NCI-H2196 treated with DMSO at 0.1 percent for 48 hours (cell line): ENCODE results near the gene TOM1.

Experiments used
- DNase-seq: peaks from one replicate; lab custom pipeline; 2025; ENCODE audit not compliant: unreplicated experiment; lab: John Stamatoyannopoulos, UW

TOM1 gene

DNA sequence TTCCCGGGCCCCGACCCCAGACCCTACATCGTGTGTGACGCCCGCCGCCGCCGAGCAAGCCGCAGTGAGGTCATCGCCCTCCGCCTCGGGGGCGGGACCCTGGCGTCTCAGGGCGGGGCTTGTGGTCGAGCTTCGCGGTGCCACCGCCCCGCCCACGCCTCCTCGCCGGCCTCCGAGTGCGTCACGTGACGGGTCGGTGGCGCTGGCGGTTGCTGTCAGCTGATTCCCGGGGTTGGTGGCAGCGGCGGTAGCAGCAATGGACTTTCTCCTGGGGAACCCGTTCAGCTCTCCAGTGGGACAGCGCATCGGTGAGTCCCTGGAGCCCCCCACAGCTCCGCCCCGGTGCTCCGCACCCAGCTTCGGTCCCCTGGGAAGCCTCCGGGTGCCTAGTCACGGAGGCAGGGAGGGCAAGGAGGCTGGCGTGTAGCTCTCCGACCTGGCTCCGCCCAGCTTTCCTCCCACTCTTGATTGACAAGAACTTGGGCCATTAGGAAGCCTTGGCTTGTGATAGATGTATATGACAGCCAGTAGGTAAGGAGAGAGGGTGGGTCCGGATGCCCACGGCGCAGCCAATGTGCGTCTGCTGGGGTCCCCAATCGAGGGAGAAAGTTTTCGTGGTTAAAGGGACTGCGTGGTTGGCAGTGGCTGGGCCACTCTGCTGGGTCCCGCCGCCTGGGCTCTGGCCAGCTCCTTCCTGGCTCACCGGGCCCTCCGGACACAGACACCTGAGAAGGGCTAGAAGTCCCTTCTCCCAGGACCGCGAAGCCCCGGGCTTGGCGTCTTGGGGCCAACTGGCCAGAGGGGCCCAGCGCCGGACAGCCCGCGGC lies at the start of gene TOM1:
Gene TOM1, plus strand, starts transcription at position 222 of the 827 bp plus-strand sequence. Its CDS starts 35 bp downstream, at position 257.
- DNase-seq, result peak; percentile 72

GRCh38 chr22:35250156-35250555 lies 49.5 kb upstream of the TOM1 start:
- no peak for DNase-seq

GRCh38 chr22:35253946-35254345 lies 45.7 kb upstream of the TOM1 start:
- no peak for DNase-seq

DNA sequence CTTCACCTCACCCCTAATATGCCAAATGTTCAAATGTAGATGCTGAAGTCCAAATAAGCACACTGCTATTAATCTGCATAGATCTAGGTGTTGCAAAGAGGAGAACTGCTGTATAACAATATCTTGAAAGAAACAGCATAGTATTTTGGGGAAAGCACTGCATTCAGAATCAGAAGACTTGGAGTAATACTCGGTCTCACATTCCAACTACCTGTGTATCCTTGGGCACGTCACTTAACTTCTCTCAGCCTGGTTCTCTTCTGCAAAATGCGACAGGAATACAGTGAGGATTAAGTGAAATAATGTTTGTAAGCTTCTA lies 42.7 kb upstream of the TOM1 start:
- DNase-seq, result no peak

DNA sequence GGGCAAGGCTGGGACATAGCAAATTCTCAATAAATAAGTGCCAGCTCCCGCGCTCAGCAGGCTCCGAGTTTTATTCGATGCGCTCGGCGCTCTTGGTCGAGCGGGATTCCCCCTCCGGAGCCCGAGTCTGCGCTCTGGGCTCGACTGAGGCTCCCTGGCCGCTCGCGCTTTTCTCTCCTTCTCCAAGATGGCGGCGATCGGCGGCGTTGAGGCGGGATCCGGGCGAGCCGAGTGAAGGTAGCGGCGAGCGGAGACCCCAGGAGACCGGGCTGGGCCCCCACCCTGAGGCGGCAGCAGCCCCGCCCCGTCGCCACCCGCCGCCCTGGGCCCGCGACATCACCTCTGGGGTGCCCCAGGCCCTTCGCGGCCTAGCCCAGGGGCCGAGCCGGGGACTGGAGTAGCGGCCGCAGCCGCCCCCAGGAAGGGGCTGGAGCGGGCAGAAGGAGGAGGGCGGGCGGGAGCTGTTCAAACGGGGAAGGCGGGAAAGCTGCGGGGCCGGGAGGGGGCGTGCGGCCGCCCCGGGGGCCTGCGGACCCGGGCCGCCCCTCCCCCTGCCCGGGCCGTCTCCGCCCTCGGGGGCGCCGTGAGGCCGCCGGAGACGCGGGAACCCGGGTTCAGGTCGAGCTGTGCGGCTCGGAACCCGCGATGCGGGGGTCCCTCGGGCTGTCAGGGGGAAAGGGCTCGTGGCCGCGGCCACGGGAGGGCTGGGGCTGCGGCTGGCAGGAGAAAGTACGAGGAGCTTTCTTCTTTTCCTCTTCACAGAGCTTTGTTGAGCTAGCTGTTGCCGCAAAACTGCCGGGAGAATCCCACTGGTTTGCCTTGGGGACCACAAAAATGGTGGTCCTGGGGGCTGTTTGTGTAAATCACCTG lies 42.1 kb upstream of the TOM1 start, which contains the start of gene HMGXB4:
Gene HMGXB4, plus strand, starts transcription at position 173 of the 870 bp plus-strand sequence. CDS start 4,898 bp downstream, outside the sequence.
- DNase-seq, result peak; percentile 30

DNA sequence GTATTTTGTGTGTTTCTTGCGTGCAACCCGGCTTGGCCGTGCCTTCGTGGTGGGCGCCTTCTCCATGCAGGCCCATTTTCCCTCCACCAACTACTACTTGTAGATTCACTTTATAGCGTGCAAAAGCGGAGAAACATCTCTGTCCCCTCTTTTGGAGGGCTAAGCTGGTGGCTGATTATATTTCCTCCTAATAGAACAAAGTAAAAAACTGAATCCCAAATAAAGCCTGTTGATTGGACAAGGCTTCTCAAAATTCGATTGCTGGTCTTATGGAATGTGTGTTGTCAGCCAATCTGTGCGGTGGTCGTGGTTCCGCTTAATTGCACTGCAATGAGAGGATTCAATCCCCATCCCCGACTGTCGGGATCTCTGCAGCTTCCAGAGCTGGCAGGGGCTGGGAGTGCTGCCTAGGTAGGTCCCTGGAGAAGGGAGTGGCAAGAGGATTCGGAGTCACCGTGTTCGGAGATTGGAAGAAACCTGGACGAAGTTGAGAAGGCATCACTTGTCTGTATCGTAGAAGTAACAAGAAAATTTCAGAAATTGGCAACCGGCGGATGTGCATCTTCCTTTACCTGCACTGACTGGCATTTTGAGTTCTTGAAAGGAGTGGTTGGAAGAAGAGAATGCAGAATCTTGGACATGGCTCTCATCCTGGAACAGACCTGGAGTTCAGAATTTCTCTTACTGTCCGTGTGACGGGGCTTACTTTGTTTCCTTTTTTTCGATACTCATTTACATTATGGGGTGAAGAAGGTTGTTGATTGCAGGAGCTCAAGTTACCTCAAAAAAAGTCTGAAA lies 41.3 kb upstream of the TOM1 start:
- DNase-seq, result no peak

GRCh38 chr22:35264986-35265385 lies 34.7 kb upstream of the TOM1 start:
- no peak for DNase-seq

DNA sequence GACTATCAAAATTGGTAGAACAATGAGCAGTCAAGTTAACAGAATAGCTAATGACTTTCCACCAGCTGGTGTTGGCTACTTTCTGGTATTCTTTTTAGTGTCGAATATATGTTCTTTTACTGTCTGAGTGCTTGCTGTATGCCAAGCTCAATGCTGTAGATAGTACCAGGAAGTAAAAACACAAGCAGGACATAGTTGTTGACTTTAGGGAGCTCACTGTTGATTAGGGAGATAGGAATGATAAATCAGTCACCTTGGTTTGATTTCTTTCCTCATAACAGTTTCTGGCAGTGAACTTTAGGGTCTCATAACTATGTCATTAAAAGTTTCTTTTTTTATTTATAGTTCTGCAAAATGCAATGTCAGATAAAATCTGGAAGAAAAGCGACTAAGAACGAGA lies 33.4 kb upstream of the TOM1 start:
- DNase-seq, result no peak

DNA sequence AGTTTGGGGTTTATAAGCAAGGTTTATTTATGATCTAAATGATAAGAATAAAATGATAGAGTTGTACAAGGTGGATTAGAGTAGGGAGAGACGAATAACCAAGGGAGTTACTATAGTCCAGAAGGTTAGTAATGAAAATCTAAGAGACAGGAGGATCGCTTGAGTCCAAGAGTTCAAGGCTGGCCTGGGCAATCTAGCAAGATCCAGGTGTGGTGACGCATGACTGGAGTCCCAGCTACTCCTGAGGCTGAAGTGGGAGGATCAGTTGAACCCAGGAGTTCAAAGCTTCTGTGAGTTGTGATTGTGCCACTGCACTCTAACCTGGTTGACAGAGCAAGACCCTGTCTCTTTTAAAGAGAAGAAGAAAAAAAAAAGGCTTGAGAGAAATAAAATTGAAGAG lies 30.1 kb upstream of the TOM1 start:
- DNase-seq, result no peak

DNA sequence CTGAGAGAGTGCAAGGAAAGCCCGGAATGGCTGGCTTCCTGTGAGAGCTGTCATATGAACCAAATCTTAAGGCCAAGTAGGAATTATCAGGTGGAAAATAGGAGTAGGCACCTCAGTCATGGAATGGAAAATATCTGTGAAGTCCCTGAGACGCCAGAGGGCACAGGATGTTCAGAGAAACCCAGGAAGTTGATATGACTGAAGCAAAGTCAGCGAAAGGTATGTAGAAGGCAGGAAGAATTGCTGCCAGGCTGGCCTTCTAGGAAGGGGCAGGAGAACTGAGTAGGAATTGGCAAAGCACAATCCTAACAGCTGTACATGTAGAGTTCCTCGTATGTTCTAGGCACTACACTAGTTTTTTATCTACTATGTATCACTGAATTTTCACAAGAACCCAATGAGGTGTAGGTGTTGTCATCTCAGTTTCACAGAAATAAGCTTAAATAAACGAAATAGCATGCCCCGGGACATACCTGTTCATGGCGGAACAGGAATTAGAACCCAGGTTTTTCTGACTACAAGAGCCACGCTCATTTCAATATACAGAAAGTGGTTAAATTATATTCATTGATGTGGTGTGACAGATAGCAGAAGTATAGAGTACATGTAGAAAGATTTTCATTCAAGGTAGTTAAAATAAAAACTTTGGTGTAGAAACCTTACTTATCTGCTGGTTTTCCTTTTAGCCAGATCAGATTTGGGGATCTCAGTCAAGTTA lies 25.4 kb upstream of the TOM1 start:
- DNase-seq, result no peak

- DNase-seq, result no peak
Observed at GRCh38 chr22:35275580-35275979, 24.1 kb upstream of the TOM1 start.

DNA sequence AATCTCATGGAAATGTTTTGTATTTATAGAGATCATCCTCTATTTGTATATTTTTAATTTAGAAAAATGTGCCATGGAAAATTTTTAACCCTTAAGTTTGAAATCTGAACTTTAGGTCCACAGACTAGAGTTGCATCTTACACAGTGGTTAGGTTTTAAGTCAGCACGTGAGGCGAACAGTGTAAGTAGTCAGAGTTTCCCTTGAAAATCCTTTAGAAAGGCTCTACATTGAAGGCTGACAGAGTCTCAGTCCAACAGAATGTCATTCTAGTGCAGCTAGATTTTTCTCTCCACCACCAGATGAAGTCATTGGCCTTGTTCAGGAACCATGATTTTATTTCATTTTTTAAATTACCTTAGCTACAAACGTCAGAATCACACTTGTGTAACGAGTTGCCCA lies 23.7 kb upstream of the TOM1 start:
- no peak for DNase-seq

GRCh38 chr22:35288116-35288515 lies 11.6 kb upstream of the TOM1 start:
- DNase-seq, result no peak

- DNase-seq, result no peak
Observed at GRCh38 chr22:35292786-35293185, 6.9 kb upstream of the TOM1 start.

- no peak for DNase-seq
Observed at GRCh38 chr22:35296051-35296450, 3.6 kb upstream of the TOM1 start.

- DNase-seq, result no peak
Observed at GRCh38 chr22:35299217-35299672, 449 bp upstream of the TOM1 start.

DNA sequence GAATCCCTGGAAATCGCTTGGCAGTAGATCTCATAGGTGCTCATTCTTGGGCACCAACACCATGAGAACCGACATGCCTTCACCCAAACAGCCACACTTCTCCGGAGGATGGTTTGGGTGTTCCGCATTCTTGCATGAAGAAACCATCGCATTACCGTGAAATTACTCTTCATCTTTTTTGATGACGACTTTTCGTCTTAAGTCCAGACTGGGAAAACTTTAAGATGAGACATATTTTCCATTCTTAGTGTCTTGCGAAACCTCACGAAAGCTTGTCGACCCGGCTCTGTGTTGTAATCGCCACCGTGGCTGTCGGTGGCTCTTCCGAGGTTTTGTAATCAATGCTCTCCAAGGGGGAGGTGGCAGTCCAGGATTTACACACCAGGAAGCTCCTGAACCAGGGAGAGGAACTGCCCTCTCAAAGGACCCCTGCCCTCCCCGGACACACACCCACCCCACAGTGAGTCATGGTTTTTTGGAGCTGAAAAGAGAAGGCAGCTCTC lies 1.7 kb downstream of the TOM1 start:
- no peak for DNase-seq

DNA sequence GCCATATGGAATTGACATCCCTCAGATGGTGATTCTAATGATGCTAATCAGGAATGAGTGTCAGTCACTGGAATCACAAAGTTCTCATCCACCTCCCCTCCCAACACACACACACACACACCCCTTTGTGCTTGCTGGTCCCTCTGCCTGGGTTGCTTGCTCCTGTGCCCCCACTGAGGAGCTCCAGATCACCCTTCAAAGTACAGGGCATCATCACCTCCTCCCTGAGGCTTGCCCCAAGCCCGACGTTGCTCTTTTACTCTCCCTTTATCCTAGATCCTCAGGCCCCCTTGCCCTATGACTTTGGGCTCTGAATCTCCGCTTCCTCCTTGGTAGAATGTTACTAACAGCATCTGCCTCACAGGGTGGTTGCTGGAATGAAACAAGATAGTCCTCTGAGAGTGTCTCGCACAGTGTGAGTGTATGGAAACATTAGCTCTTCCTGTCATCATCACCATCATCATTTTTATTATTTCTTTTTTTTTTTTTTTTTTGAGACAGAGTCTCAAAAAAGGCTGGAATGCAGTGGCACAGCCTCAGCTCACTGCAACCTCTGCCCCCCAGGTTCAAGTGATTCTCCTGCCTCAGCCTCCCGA lies 3.4 kb downstream of the TOM1 start:
- no peak for DNase-seq

DNA sequence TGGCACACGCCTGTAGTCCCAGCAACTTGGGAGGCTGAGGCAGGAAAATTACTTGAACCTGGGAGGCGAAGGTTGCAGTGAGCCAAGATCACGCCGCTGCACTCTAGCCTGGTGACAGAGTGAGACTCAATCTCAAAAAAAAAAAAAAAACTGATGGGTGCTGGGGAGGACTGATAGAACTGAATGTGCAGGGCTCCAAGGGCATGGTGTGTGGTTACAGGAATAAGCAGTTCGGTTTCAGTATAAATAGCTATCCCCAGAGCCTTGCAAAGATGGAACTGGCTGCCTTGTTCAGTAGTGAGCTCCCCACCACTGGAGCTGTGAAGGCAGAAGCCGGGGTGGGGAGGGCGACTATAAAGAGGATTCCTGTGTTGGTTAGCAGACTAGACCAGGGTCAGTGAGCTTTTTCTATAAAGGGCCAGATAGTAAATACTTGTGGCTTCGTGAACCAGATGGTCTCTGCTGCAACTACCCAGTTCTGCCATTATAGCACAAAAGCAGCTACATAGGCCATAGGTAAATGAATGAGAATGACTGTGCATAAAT lies 5.9 kb downstream of the TOM1 start:
- DNase-seq, result no peak
